GM18868 (cell line): ENCODE results near the gene ACMSD.

ENCODE experiments used
- ATAC-seq: cut with Tn5 transposase; IDR thresholded peaks from one replicate; pipeline ENCODE4 v1.9.1; 2021; ENCODE audit warnings: mild to moderate bottlenecking, moderate library complexity; ENCODE audit not compliant: unreplicated experiment

ACMSD gene

DNA sequence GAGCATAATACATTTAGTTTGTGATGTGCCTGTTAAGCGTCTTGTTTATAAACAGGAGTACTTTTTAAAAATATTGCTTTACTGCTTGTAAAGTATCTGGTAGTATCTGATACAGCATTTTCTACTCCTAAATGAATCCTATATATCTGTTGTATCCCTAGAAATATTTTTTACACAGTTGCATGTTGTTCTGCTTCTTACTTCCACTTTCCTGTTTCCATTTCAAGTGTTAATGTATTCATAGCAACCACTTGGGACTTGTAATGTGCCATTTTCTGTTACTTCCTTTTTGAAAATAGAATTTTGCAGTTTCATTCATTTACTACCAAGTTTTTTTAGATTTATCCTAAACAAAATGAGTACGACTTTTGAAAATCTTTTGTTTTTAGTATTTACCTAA lies 105.1 kb downstream of the ACMSD start:
- ATAC-seq: peak; percentile 82

GRCh38 chr2:134944975-134945374 lies 106.6 kb downstream of the ACMSD start:
- no peak for ATAC-seq

- no peak for ATAC-seq
Observed at GRCh38 chr2:134946073-134946472, 107.7 kb downstream of the ACMSD start.

- no peak for ATAC-seq
Observed at GRCh38 chr2:134949981-134950708, 111.7 kb downstream of the ACMSD start.

DNA sequence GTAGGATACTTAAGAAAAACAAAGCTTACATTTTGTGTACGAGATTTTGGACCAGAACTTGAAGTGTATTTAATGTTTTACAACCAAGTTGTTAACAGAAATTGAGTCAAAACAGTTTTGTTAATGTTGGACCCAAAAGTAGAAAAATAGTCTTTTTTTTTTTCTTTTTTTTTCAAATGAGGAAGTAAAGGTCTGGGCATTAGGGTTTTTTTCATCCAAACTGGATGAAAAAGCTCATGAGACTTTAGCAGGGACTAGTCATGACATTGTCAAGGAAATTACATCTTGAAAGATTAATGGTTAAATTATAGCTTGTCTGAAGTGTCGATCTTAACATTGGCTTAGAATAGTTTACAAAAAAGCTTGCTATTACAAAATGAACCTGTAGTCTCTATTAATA lies 112.5 kb downstream of the ACMSD start:
- no peak for ATAC-seq
